ENCODE results near the gene SSH2.
"Not testable (repeated sequence)": the region's sequence is repeated elsewhere in the genome, so short reads cannot be mapped to it uniquely, and the experiment has no call there.

The SSH2 gene

GRCh38 chr17:29659155-29659554 lies 270.9 kb downstream of the SSH2 start:
- no peak overlapping the region for H3K4me3 ChIP-seq (ENCODE audit: low read depth, low read length)
- DNase-seq (ENCODE audit: low read depth) = no peak
- no peak for TF ChIP-seq CTCF (conservative IDR thresholded peaks at IDR 0.05; ENCODE audit: low read depth, low read length)

DNA sequence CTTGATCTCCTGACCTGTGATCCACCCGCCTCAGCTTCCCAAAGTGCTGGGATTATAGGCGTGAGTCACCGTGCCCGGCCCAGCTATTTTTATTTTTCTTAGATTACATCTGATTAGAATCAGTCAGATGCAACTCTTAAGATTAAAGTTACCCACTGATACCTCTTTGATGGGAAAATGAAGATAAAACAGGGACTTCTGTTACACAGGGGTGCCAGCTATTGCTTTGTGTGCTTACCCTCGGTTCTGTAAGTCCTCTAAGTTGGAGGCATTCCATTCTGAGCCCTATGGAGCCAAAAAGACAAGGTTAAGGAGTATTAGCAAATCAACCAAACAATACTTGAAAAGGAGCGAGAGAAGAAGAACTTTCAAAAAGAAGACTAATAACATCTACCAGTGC lies 274.7 kb downstream of the SSH2 start:
- TF ChIP-seq CTCF (conservative IDR thresholded peaks at IDR 0.05; ENCODE audit: low read depth, low read length) = no peak
- H3K4me3 ChIP-seq (ENCODE audit: low read depth, low read length) = no peak overlapping the region
- DNase-seq (ENCODE audit: low read depth) = no peak

DNA sequence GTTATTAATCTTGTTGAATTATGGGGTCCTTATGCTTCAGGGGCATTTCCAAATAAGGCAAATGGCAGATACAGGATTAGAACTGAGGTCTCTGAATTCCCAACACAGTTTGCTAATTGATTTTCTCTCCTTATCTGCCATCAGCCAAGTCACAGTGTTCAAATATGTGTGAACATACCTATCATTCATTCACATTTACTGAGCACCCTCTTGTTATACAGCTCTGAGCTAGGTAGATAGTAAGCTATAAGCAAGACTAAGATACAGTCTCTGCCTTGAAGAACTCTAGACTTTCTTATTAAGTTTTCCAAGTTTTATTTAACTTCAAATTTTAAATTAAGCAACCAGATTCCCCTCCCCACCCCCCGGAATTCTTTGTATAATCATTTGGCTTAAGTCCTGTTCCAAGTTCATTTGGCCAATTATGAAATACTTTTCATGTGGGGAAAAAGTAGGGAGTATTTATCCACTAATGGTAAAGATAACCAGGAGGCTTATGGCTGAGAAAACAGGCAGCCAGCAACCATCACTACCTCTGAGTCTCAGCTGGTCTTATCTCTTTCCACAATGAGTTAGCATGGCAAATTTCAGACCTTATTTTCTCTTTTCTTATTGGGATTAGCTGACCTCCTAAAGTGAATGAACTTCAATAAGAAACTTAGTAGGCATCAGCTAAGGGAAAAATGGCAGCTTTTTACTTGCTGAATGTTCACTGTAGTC lies 275.9 kb downstream of the SSH2 start:
- TF ChIP-seq CTCF (conservative IDR thresholded peaks at IDR 0.05; ENCODE audit: low read depth, low read length) = no peak
- DNase-seq (ENCODE audit: low read depth) = no peak
- no peak overlapping the region for H3K4me3 ChIP-seq (ENCODE audit: low read depth, low read length)

GRCh38 chr17:29652976-29653375 lies 277.1 kb downstream of the SSH2 start:
- no peak overlapping the region for H3K4me3 ChIP-seq (ENCODE audit: low read depth, low read length)
- no peak for TF ChIP-seq CTCF (conservative IDR thresholded peaks at IDR 0.05; ENCODE audit: low read depth, low read length)
- no peak for DNase-seq (ENCODE audit: low read depth)

DNA sequence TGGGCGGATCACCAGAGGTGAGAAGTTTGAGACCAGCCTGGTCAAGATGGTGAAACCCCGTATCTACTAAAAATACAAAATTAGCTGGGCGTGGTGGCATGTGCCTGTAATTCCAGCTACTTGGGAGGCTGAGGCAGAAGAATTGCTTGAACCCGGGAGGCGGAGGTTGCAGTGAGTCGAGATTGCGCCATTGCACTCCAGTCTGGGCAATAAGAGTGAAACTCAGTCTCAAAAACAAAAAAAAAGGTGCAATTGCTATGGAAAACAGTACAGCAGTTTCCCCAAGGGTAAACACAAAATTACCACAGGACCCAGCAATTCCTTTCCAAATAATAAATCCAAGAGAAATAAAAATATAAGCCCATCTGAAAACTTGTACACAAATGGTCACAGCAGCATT lies 278.1 kb downstream of the SSH2 start:
- DNase-seq (ENCODE audit: low read depth) = not testable (repeated sequence)

GRCh38 chr17:29650396-29650795 lies 279.6 kb downstream of the SSH2 start:
- no peak overlapping the region for H3K4me3 ChIP-seq (ENCODE audit: low read depth, low read length)
- no peak for DNase-seq (ENCODE audit: low read depth)

More for the DNA sequence above, 278.1 kb downstream of the SSH2 start:
- H3K4me3 ChIP-seq (ENCODE audit: low read depth, low read length) = not testable (repeated sequence)

DNA sequence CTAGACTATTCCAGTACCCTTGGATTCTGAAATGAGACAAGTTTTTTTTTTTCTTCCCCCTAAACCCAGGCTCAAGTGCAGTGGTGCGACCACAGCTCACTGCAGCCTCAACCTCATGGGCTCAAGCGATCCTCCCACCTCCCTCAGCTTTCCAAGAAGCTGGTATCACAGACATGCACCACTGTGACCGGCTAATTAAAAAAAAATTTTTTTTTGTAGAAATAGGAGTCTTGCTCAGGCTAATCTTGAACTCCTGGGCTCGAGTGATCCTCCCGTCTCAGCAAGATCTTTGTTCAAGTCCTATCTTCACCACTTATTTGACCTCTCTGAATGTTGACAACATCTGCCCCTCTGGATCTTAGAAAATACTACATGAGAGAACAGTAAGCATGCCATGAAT lies 280.7 kb downstream of the SSH2 start:
- TF ChIP-seq CTCF (conservative IDR thresholded peaks at IDR 0.05; ENCODE audit: low read depth, low read length) = no peak
- no peak overlapping the region for H3K4me3 ChIP-seq (ENCODE audit: low read depth, low read length)
- no peak for DNase-seq (ENCODE audit: low read depth)

More at GRCh38 chr17:29650396-29650795, 279.6 kb downstream of the SSH2 start:
- no peak for TF ChIP-seq CTCF (conservative IDR thresholded peaks at IDR 0.05; ENCODE audit: low read depth, low read length)

All from choroid plexus epithelial cell (primary cell).